GM18909 (cell line): Measurements from ENCODE around the gene NUP42.
A peak's percentile ranks its signal among the peaks of the same experiment; 100 is the strongest.

Source experiments
- ATAC-seq: cut with Tn5 transposase; IDR thresholded peaks from one replicate; pipeline ENCODE4 v1.9.1; 2021; ENCODE audit warnings: mild to moderate bottlenecking; ENCODE audit not compliant: unreplicated experiment, poor library complexity

Gene NUP42

GRCh38 chr7:23228412-23228811, 46.6 kb downstream of the NUP42 start:
- no peak for ATAC-seq

- ATAC-seq = no peak
Observed at GRCh38 chr7:23230641-23231101, 48.8 kb downstream of the NUP42 start.

- no peak for ATAC-seq
Observed at GRCh38 chr7:23232966-23233365, 51.1 kb downstream of the NUP42 start.

GRCh38 chr7:23234569-23235296, 52.9 kb downstream of the NUP42 start:
- ATAC-seq = peak; percentile 96

GRCh38 chr7:23235813-23236221, 54.0 kb downstream of the NUP42 start:
- ATAC-seq = no peak

GRCh38 chr7:23237000-23237399, 55.2 kb downstream of the NUP42 start:
- no peak for ATAC-seq

- no peak for ATAC-seq
Observed at GRCh38 chr7:23238983-23239652, 57.3 kb downstream of the NUP42 start.

- no peak for ATAC-seq
Observed at GRCh38 chr7:23239698-23240097, 57.9 kb downstream of the NUP42 start.

- no peak for ATAC-seq
Observed at GRCh38 chr7:23242321-23242720, 60.5 kb downstream of the NUP42 start.

- ATAC-seq = no peak
Observed at GRCh38 chr7:23242935-23243334, 61.1 kb downstream of the NUP42 start.

- ATAC-seq = no peak
Observed at GRCh38 chr7:23246555-23246954, 64.7 kb downstream of the NUP42 start, which contains the start of gene GPNMB. Gene GPNMB (plus strand): TSS chr7:23246775. CDS start chr7:23246858, 83 bp downstream.

- ATAC-seq = no peak
Observed at GRCh38 chr7:23247046-23247602, 65.3 kb downstream of the NUP42 start.

- ATAC-seq = no peak
Observed at GRCh38 chr7:23247603-23248335, 65.9 kb downstream of the NUP42 start.

GRCh38 chr7:23249486-23249885, 67.6 kb downstream of the NUP42 start:
- ATAC-seq = no peak
